Kidney epithelial cell (primary cell): Measurements from ENCODE around the gene MAP3K1. TPM values are rescaled to one million over a fixed set of nuclear protein-coding genes. Genes with fewer than 3 reads are reported as not detected.
"Not testable (repeated sequence)": the region's sequence is repeated elsewhere in the genome, so short reads cannot be mapped to it uniquely, and the experiment has no call there.

ENCODE experiments used
- DNase-seq: peaks from one replicate; pipeline ENCODE4 v3.0.0-alpha.2; 2010; ENCODE audit warnings: low read depth
- H3K27me3 ChIP-seq: 2 replicates; pipeline ENCODE4 v1.6.0; 2011; ENCODE audit warnings: low read length; ENCODE audit not compliant: control insufficient read depth, insufficient read depth
- H3K36me3 ChIP-seq: 2 replicates; pipeline ENCODE4 v1.5.1; 2011; ENCODE audit warnings: low read length; ENCODE audit not compliant: control insufficient read depth, insufficient read depth
- H3K4me3 ChIP-seq: 2 replicates; pipeline ENCODE4 v1.5.1; 2011; ENCODE audit warnings: low read depth, mild to moderate bottlenecking, control low read depth, low read length
- total RNA-seq: library from RNA; depleted of rRNA; stranded (reverse); fragments of >200 nt; gene quantifications from 2 replicates; pipeline ENCODE4 v1.2.3, GENCODE V29; 2015
- TF ChIP-seq, protein P1 (sequence below): IDR thresholded peaks from 2 replicates; pipeline ENCODE4 v1.5.1; 2011; ENCODE audit warnings: mild to moderate bottlenecking, moderate library complexity, low read length, control low read depth, inconsistent platforms; ENCODE audit not compliant: insufficient read depth, poor library complexity, severe bottlenecking

MAP3K1 gene
- total RNA-seq, 1 donor from 2014 or later = 21.3 TPM

DNA sequence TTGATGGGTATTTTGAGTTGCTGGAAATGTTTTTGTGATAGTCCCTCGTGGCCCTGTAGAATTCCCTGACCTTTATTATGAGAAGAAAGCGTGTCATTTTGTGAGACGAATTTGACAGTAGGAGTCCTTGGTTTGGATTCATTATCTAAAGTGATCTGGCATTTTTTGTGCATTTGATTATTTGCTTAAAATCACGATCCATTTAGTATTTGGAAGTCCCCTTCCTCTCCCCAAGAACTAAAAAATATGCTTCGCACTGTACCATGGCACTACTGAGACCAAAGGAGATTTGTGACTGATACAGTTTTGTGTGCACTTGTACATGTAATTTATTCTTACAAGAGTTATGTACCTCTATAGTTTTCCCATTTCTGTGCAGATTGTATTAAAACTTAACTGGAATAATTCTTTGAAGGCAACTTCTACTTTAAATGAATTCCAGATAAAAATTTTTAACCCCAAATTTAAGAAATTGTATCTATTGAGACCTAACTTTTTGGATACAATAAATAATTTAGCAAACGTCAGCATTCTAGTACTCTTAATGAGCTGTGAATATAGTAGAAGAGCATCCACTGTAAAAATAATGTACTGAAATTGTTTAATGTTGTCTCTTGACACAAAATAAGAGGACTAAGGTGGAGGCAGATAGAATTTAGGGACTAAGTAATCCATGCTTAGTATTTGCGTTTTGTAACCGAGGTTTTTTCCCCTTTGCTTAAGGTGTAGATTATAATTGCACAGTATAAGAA, 2.1 kb downstream of the MAP3K1 start:
- Histone ChIP-seq H3K4me3 (peak overlapping the region; percentile 93), H3K27me3 (no peaks in the 10 kb centered on the region), H3K36me3 (no peaks in the 10 kb centered on the region)
- DNase-seq = no peak
- TF ChIP-seq, protein P1, sequence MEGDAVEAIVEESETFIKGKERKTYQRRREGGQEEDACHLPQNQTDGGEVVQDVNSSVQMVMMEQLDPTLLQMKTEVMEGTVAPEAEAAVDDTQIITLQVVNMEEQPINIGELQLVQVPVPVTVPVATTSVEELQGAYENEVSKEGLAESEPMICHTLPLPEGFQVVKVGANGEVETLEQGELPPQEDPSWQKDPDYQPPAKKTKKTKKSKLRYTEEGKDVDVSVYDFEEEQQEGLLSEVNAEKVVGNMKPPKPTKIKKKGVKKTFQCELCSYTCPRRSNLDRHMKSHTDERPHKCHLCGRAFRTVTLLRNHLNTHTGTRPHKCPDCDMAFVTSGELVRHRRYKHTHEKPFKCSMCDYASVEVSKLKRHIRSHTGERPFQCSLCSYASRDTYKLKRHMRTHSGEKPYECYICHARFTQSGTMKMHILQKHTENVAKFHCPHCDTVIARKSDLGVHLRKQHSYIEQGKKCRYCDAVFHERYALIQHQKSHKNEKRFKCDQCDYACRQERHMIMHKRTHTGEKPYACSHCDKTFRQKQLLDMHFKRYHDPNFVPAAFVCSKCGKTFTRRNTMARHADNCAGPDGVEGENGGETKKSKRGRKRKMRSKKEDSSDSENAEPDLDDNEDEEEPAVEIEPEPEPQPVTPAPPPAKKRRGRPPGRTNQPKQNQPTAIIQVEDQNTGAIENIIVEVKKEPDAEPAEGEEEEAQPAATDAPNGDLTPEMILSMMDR = no peak

- no peaks in the 10 kb centered on the region for H3K27me3 ChIP-seq
- TF ChIP-seq, protein P1 = peak; percentile 37
- peaks cover 1% of the 10 kb centered on the region for H3K36me3 ChIP-seq
- DNase-seq = no peak
- peak overlapping the region; percentile 33 for H3K4me3 ChIP-seq
Observed at GRCh38 chr5:56818450-56819037, 3.2 kb downstream of the MAP3K1 start.

- no peak for DNase-seq
- H3K27me3 ChIP-seq = no peaks in the 10 kb centered on the region
- peak overlapping the region; percentile 33 for H3K4me3 ChIP-seq
- H3K36me3 ChIP-seq = peaks cover 1% of the 10 kb centered on the region
- TF ChIP-seq, protein P1 = no peak
Observed at GRCh38 chr5:56819060-56819881, 3.9 kb downstream of the MAP3K1 start.

DNA sequence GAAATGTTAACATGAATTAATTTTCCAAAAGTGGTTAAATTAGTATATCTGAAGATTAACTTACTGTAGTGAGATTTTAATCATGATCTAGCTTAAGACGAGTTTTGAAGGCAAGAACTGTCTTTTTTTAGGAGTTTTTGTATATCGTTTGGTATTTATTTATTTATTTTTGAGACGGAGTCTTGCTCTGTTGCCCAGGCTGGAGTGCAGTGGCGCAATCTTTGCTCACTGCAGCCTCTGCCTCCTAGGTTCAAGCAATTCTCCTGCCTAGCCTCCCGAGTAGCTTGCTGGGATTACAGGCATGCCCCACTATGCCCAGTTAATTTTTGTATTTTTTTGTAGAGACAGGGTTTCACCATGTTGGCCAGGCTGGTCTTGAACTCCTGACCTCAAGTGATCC, 6.5 kb downstream of the MAP3K1 start:
- not testable (repeated sequence) for H3K36me3 ChIP-seq, H3K27me3 ChIP-seq, H3K4me3 ChIP-seq, DNase-seq

DNA sequence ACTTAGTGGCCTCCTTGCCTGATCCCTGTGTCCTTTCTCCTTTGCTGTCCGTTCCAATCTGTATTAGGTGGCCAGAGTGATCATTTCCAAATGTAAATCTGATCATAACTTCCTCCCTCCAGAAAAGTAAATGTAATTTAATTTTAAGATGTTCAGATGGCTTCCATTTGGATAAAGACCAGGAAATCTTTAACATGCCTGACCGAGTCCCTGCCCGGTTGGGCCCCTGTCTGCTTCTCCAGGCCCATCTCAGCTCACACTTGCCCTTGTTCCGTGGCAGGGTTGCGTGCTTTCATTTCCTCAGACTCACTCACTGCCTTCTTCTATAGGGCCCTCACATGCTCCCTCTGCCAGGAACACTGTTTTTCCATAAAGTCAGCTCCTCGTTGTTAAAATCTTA, 7.6 kb downstream of the MAP3K1 start:
- H3K36me3 ChIP-seq = peaks cover 1% of the 10 kb centered on the region
- TF ChIP-seq, protein P1 = no peak
- H3K4me3 ChIP-seq = no peak overlapping the region
- no peaks in the 10 kb centered on the region for H3K27me3 ChIP-seq
- no peak for DNase-seq

DNA sequence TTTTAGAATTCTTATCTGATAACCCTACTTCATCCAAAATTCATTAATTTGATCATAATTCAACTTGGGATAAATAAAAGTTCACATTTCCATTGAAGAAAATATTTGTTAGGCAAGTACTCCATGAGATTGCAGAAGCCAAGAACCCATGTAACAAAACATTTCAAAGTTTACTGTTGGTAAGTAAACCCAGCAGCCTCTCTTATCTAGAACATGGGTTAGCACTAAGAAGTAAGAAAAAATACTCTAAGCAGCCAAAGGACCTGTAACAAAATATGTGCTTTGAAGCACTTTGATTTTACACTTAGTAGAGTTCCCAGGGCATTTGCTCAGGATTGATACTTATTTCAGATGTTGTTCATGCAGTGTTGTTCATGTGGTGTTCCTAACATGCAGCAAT, 8.7 kb downstream of the MAP3K1 start:
- no peak for DNase-seq
- Histone ChIP-seq H3K4me3 (no peak overlapping the region), H3K36me3 (peaks cover 1% of the 10 kb centered on the region), H3K27me3 (no peaks in the 10 kb centered on the region)
- TF ChIP-seq, protein P1 = no peak
